Osteocyte (in vitro differentiated cells): ENCODE measurements around the gene GULP1. TPM values are rescaled to one million over a fixed set of nuclear protein-coding genes. Genes with fewer than 3 reads are reported as not detected.

Experiments used
- DNase-seq: peaks from one replicate; pipeline ENCODE4 v3.0.0; 2021; ENCODE audit warnings: mixed read lengths; ENCODE audit not compliant: unreplicated experiment; ENCODE audit errors: extremely low spot score
- H3K27ac Mint-ChIP-seq: one replicate; pipeline ENCODE4 v1.8.0; 2021; ENCODE audit warnings: mild to moderate bottlenecking, mixed read lengths; ENCODE audit not compliant: unreplicated experiment
- H3K27me3 Mint-ChIP-seq: one replicate; pipeline ENCODE4 v1.8.0; 2021; ENCODE audit warnings: mixed read lengths; ENCODE audit not compliant: unreplicated experiment
- H3K36me3 Mint-ChIP-seq: one replicate; pipeline ENCODE4 v1.8.0; 2021; ENCODE audit warnings: mixed read lengths; ENCODE audit not compliant: unreplicated experiment
- H3K4me1 Mint-ChIP-seq: one replicate; pipeline ENCODE4 v1.8.0; 2021; ENCODE audit warnings: mixed read lengths; ENCODE audit not compliant: unreplicated experiment
- H3K4me3 Mint-ChIP-seq: one replicate; pipeline ENCODE4 v1.8.0; 2021; ENCODE audit warnings: mild to moderate bottlenecking, moderate library complexity, mixed read lengths; ENCODE audit not compliant: unreplicated experiment
- H3K9me3 Mint-ChIP-seq: one replicate; pipeline ENCODE4 v1.8.0; 2021; ENCODE audit warnings: mixed read lengths; ENCODE audit not compliant: unreplicated experiment
- CTCF ChIP-seq: fragments of 200-600 bp; sonication (generic); IDR thresholded peaks from 2 replicates; pipeline ENCODE4 v1.5.0; 2021; ENCODE audit warnings: antibody characterized with exemption, mild to moderate bottlenecking, moderate library complexity
- total RNA-seq: library from RNA; stranded (reverse); gene quantifications from 2 replicates; pipeline ENCODE4 v1.2.1, GENCODE V29; 2021

The GULP1 gene
- total RNA-seq, 1 donor from 2014 or later, result 36.7 TPM

- DNase-seq, result no peak
- H3K27ac Mint-ChIP-seq, result no peak overlapping the region
- peaks cover 23% of the 10 kb centered on the region for H3K4me1 Mint-ChIP-seq
- H3K36me3 Mint-ChIP-seq, result no peaks in the 10 kb centered on the region
- H3K4me3 Mint-ChIP-seq, result no peak overlapping the region
- H3K9me3 Mint-ChIP-seq, result peaks cover 5% of the 10 kb centered on the region
- TF ChIP-seq CTCF, result no peak
- no peaks in the 10 kb centered on the region for H3K27me3 Mint-ChIP-seq
Measured at GRCh38 chr2:188622601-188623260, 331.1 kb downstream of the GULP1 start.

GRCh38 chr2:188623995-188624643 lies 332.4 kb downstream of the GULP1 start:
- H3K9me3 Mint-ChIP-seq, result peaks cover 4% of the 10 kb centered on the region
- H3K27me3 Mint-ChIP-seq, result no peaks in the 10 kb centered on the region
- no peak for DNase-seq
- no peaks in the 10 kb centered on the region for H3K36me3 Mint-ChIP-seq
- peaks cover 37% of the 10 kb centered on the region for H3K4me1 Mint-ChIP-seq
- TF ChIP-seq CTCF, result no peak
- no peak overlapping the region for H3K4me3 Mint-ChIP-seq
- peak overlapping the region; percentile 62 for H3K27ac Mint-ChIP-seq

- H3K27me3 Mint-ChIP-seq, result no peaks in the 10 kb centered on the region
- peaks cover 70% of the 10 kb centered on the region for H3K4me1 Mint-ChIP-seq
- TF ChIP-seq CTCF, result no peak
- no peak for DNase-seq
- H3K27ac Mint-ChIP-seq, result peak overlapping the region; percentile 97
- no peaks in the 10 kb centered on the region for H3K9me3 Mint-ChIP-seq
- H3K36me3 Mint-ChIP-seq, result no peaks in the 10 kb centered on the region
- H3K4me3 Mint-ChIP-seq, result no peak overlapping the region
Measured at GRCh38 chr2:188627471-188627870, 335.8 kb downstream of the GULP1 start.

- peak overlapping the region; percentile 97 for H3K27ac Mint-ChIP-seq
- H3K27me3 Mint-ChIP-seq, result no peaks in the 10 kb centered on the region
- H3K4me1 Mint-ChIP-seq, result peaks cover 60% of the 10 kb centered on the region
- no peaks in the 10 kb centered on the region for H3K9me3 Mint-ChIP-seq
- TF ChIP-seq CTCF, result no peak
- H3K4me3 Mint-ChIP-seq, result peak overlapping the region; percentile 2
- H3K36me3 Mint-ChIP-seq, result no peaks in the 10 kb centered on the region
- no peak for DNase-seq
Measured at GRCh38 chr2:188628989-188629752, 337.5 kb downstream of the GULP1 start.
